Type B pancreatic cell (in vitro differentiated cells): ENCODE results near the gene LNX1. TPM values are rescaled to one million over a fixed set of nuclear protein-coding genes. Genes with fewer than 3 reads are reported as not detected.

Experiments used
- DNase-seq: peaks from one replicate; pipeline ENCODE4 v3.0.0; 2021; ENCODE audit warnings: mixed read lengths; ENCODE audit not compliant: unreplicated experiment; ENCODE audit errors: extremely low spot score
- H3K27ac Mint-ChIP-seq: 2 replicates; pipeline ENCODE4 v1.8.0; 2021; ENCODE audit warnings: mild to moderate bottlenecking, mixed read lengths
- H3K27me3 Mint-ChIP-seq: 2 replicates; pipeline ENCODE4 v1.8.0; 2021; ENCODE audit warnings: mixed read lengths
- H3K36me3 Mint-ChIP-seq: 2 replicates; pipeline ENCODE4 v1.8.0; 2021; ENCODE audit warnings: mixed read lengths
- H3K4me1 Mint-ChIP-seq: one replicate; pipeline ENCODE4 v1.8.0; 2021; ENCODE audit warnings: mixed read lengths; ENCODE audit not compliant: unreplicated experiment
- H3K4me3 Mint-ChIP-seq: 2 replicates; pipeline ENCODE4 v1.8.0; 2021; ENCODE audit warnings: mild to moderate bottlenecking, mixed read lengths
- H3K9me3 Mint-ChIP-seq: 2 replicates; pipeline ENCODE4 v1.8.0; 2021; ENCODE audit warnings: mixed read lengths
- CTCF ChIP-seq: fragments of 200-600 bp; sonication (generic); conservative IDR thresholded peaks from 2 replicates; pipeline ENCODE4 v1.5.0; 2021; ENCODE audit warnings: antibody characterized with exemption, mild to moderate bottlenecking
- total RNA-seq: library from RNA; stranded (reverse); gene quantifications from 2 replicates; pipeline ENCODE4 v1.2.1, GENCODE V29; 2021; ENCODE audit warnings: low replicate concordance

The LNX1 gene
- total RNA-seq, 1 donor from 2014 or later: 5.3 TPM

GRCh38 chr4:53465281-53465680, 126.0 kb downstream of the LNX1 start:
- Mint-ChIP-seq H3K27me3 (no peaks in the 10 kb centered on the region), H3K4me3 (no peak overlapping the region), H3K27ac (no peak overlapping the region), H3K9me3 (peaks cover 7% of the 10 kb centered on the region), H3K36me3 (peaks cover 31% of the 10 kb centered on the region), H3K4me1 (peaks cover 5% of the 10 kb centered on the region)
- no peak for DNase-seq
- no peak for TF ChIP-seq CTCF

- Mint-ChIP-seq H3K4me3 (no peak overlapping the region), H3K36me3 (peaks cover 37% of the 10 kb centered on the region), H3K4me1 (peaks cover 8% of the 10 kb centered on the region), H3K27me3 (no peaks in the 10 kb centered on the region), H3K27ac (no peak overlapping the region), H3K9me3 (peaks cover 7% of the 10 kb centered on the region)
- no peak for DNase-seq
- TF ChIP-seq CTCF: no peak
Observed at GRCh38 chr4:53463340-53463739, 127.9 kb downstream of the LNX1 start.

GRCh38 chr4:53461244-53461643, 130.0 kb downstream of the LNX1 start:
- Mint-ChIP-seq H3K27ac (no peak overlapping the region), H3K36me3 (peaks cover 34% of the 10 kb centered on the region), H3K27me3 (no peaks in the 10 kb centered on the region), H3K9me3 (no peaks in the 10 kb centered on the region), H3K4me3 (no peak overlapping the region), H3K4me1 (peaks cover 9% of the 10 kb centered on the region)
- DNase-seq: no peak
- no peak for TF ChIP-seq CTCF

- DNase-seq: no peak
Observed at GRCh38 chr4:53459548-53459947, 131.7 kb downstream of the LNX1 start.

GRCh38 chr4:53456178-53456577, 135.1 kb downstream of the LNX1 start:
- H3K27ac Mint-ChIP-seq: no peak overlapping the region
- no peak overlapping the region for H3K4me3 Mint-ChIP-seq

More at GRCh38 chr4:53459548-53459947, 131.7 kb downstream of the LNX1 start:
- peaks cover 8% of the 10 kb centered on the region for H3K4me1 Mint-ChIP-seq
- H3K27me3 Mint-ChIP-seq: no peaks in the 10 kb centered on the region
- no peak overlapping the region for H3K4me3 Mint-ChIP-seq
- H3K36me3 Mint-ChIP-seq: peaks cover 49% of the 10 kb centered on the region
- no peaks in the 10 kb centered on the region for H3K9me3 Mint-ChIP-seq
- TF ChIP-seq CTCF: no peak
- no peak overlapping the region for H3K27ac Mint-ChIP-seq

More at GRCh38 chr4:53456178-53456577, 135.1 kb downstream of the LNX1 start:
- Mint-ChIP-seq H3K9me3 (no peaks in the 10 kb centered on the region), H3K36me3 (peaks cover 43% of the 10 kb centered on the region), H3K27me3 (no peaks in the 10 kb centered on the region), H3K4me1 (peaks cover 8% of the 10 kb centered on the region)
- TF ChIP-seq CTCF: no peak
- DNase-seq: no peak
